ENCODE data around the gene SNX13. TPM values are rescaled to one million over a fixed set of nuclear protein-coding genes. Genes with fewer than 3 reads are reported as not detected.
A peak's percentile ranks its signal among the peaks of the same experiment; 100 is the strongest.

SNX13 gene
- total and polyA plus RNA-seq, 2 experiments from 2014 or later = 7.5 to 42.7 TPM

DNA sequence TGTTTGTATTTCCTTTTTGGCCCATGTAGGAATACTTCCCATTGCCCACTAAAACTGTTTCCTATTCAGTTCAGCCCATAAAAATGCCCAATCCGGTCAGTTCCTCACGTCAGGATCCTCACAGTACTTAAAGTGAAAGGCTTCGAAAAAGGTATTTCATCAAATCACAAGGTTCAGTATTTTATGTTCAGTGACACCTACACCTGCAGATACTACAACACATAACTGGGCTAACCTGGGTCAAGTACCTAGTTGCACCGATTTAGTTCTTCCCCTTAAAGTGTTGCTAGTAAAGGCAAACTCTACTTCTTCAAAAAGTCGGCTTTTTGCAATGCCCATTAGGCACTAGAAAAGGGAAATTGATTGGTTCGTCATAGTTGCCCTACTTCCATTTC lies 1.1 kb downstream of the SNX13 start (continued):
- TF ChIP-seq REST (IDR thresholded peaks at IDR 0.05; ENCODE audit: unreplicated experiment) (no peak), NANOG (IDR thresholded peaks at IDR 0.05; ENCODE audit: borderline replicate concordance) (no peak), EZH2phosphoT487 (IDR thresholded peaks at IDR 0.05; ENCODE audit: unreplicated experiment) (no peak), EZH2 (IDR thresholded peaks at IDR 0.05; ENCODE audit: low read depth, unreplicated experiment) (no peak), CREB1 (CRISPR knock-in tag; IDR thresholded peaks at IDR 0.05; ENCODE audit: low read depth) (no peak), ZNF331 (CRISPR knock-in tag; IDR thresholded peaks at IDR 0.05; ENCODE audit: low read depth) (no peak), STAT1 (IDR thresholded peaks at IDR 0.05; ENCODE audit: unreplicated experiment) (no peak)
- TF ChIP-seq, protein P1, sequence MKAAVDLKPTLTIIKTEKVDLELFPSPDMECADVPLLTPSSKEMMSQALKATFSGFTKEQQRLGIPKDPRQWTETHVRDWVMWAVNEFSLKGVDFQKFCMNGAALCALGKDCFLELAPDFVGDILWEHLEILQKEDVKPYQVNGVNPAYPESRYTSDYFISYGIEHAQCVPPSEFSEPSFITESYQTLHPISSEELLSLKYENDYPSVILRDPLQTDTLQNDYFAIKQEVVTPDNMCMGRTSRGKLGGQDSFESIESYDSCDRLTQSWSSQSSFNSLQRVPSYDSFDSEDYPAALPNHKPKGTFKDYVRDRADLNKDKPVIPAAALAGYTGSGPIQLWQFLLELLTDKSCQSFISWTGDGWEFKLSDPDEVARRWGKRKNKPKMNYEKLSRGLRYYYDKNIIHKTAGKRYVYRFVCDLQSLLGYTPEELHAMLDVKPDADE (IDR thresholded peaks at IDR 0.05) = no peak

DNA sequence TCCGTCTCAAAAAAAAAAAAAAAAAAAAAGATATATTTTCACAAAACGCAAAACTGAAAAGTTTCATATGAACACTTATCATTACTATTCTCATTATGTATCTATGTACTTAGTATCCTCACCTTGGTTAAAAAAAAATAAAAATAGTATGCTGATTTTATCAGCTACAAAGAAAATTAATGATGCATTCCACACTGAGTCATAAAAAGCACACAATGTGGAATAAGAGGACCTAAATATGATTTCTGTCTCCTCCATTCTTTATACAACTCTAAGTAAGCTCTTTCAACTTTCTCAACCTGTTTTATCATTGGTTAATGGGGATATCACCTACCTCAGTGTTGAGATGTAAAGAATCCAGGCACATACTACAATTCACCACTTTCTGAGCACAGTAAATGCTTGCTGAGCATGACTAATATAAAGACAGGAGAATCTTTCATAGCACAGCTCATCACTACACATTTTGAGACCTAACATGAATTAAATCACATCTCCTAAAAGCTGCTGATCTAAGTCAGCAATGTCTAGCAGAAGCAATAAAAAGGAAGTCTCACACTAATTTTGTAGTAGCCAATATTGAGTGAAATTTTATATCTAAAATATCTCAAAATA lies 2.7 kb downstream of the SNX13 start:
- DNase-seq (ENCODE audit: low spot score) (no peak), ATAC-seq (no peak)
- no peaks in the 10 kb centered on the region for H3K36me3 ChIP-seq (ENCODE audit: insufficient read depth)
- peaks cover 73% of the 10 kb centered on the region for H3K79me2 ChIP-seq (replicated peaks; ENCODE audit: insufficient read depth)
- no peak overlapping the region for H2AFZ ChIP-seq
- Mint-ChIP-seq H3K4me1 (peaks cover 49% of the 10 kb centered on the region), H3K27me3 (ENCODE audit: insufficient read depth, low read depth, poor library complexity) (peaks cover 2% of the 10 kb centered on the region), H3K4me3 (peak overlapping the region; percentile 99; the same call in 1 of the 3 replicates), H3K27ac (no peak overlapping the region), H3K9me3 (no peaks in the 10 kb centered on the region), H3K36me3 (ENCODE audit: low read depth) (peaks cover 4% of the 10 kb centered on the region; the same call in 1 of the 3 replicates)
- H3K4me3 ChIP-seq = 0 out of 2 replicates have a peak overlapping the region, but pooled peaks have one; percentile 85
- peaks cover 16% of the 10 kb centered on the region for H3K4me1 ChIP-seq (ENCODE audit: insufficient read depth)
- no peaks in the 10 kb centered on the region for H3K9me2 ChIP-seq (ENCODE audit: insufficient read depth)
- H3K27ac ChIP-seq (ENCODE audit: low read depth) = no peak overlapping the region
- no peaks in the 10 kb centered on the region for H3K27me3 ChIP-seq (ENCODE audit: insufficient read depth)
- H3F3A ChIP-seq (replicated peaks; ENCODE audit: low read depth) = no peaks in the 10 kb centered on the region
- no peaks in the 10 kb centered on the region for H4K20me1 ChIP-seq (replicated peaks; ENCODE audit: insufficient read depth)
- H3K4me2 ChIP-seq = no peak overlapping the region
- no peak for TF ChIP-seq CREB1 (CRISPR knock-in tag; IDR thresholded peaks at IDR 0.05; ENCODE audit: low read depth)
- TF ChIP-seq NANOG (IDR thresholded peaks at IDR 0.05; ENCODE audit: borderline replicate concordance) = no peak
- TF ChIP-seq, protein P2, sequence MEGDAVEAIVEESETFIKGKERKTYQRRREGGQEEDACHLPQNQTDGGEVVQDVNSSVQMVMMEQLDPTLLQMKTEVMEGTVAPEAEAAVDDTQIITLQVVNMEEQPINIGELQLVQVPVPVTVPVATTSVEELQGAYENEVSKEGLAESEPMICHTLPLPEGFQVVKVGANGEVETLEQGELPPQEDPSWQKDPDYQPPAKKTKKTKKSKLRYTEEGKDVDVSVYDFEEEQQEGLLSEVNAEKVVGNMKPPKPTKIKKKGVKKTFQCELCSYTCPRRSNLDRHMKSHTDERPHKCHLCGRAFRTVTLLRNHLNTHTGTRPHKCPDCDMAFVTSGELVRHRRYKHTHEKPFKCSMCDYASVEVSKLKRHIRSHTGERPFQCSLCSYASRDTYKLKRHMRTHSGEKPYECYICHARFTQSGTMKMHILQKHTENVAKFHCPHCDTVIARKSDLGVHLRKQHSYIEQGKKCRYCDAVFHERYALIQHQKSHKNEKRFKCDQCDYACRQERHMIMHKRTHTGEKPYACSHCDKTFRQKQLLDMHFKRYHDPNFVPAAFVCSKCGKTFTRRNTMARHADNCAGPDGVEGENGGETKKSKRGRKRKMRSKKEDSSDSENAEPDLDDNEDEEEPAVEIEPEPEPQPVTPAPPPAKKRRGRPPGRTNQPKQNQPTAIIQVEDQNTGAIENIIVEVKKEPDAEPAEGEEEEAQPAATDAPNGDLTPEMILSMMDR (conservative IDR thresholded peaks at IDR 0.05; ENCODE audit: low read depth in 2 of 2) = no peak
- TF ChIP-seq, protein P1 (IDR thresholded peaks at IDR 0.05) = no peak
- no peak for TF ChIP-seq JUNB (IDR thresholded peaks at IDR 0.05; ENCODE audit: unreplicated experiment)
- TF ChIP-seq EZH2phosphoT487 (IDR thresholded peaks at IDR 0.05; ENCODE audit: unreplicated experiment) = no peak

Data from GM23338 (cell line).